Endothelial cell of umbilical vein (primary cell): ENCODE data around the gene SH2D6. TPM values are rescaled to one million over a fixed set of nuclear protein-coding genes. Genes with fewer than 3 reads are reported as not detected.

Source experiments
- BruUV-seq: library from RNA; stranded (reverse); fragments of 400-500 nt; replicated peaks from 2 replicates; lab custom pipeline; 2021; lab: Mats Ljungman, UMichigan
- CTCF ChIA-PET: fragments of 300-600, 350-600 bp; sonication (Branson Sonifier 250); formaldehyde crosslinking; loops from one replicate; lab custom pipeline; 2021; ENCODE audit warnings: antibody characterized with exemption, inconsistent platforms; lab: Charles Lee
- POLR2A ChIA-PET: fragments of 300-600, 350-600 bp; sonication (Branson Sonifier 250); formaldehyde crosslinking; loops from one replicate; lab custom pipeline; 2021; ENCODE audit warnings: antibody characterized with exemption, inconsistent platforms; lab: Charles Lee
- DNase-seq: peaks from one replicate; pipeline ENCODE4 v3.0.0-alpha.2; 2011; ENCODE audit warnings: low read depth, low spot score
- FAIRE-seq: peaks from 2 replicates; lab custom pipeline; 2011; peaks lifted over from hg19 to GRCh38; lab: Jason Lieb, UNC
- H2AFZ ChIP-seq: 2 replicates; pipeline ENCODE4 v1.6.0; 2012; ENCODE audit warnings: low read depth, low read length, control low read depth, inconsistent platforms
- H3K27ac ChIP-seq: 2 replicates; pipeline ENCODE4 v1.5.1; 2011; ENCODE audit warnings: low read depth, mild to moderate bottlenecking, control low read depth, low read length, moderate library complexity; ENCODE audit not compliant: insufficient read depth
- H3K27me3 ChIP-seq, 2 experiments: 2 replicates each; pipeline versions ENCODE4 v1.6.0 to v1.6.1; 2011; ENCODE audit warnings: low read length in 2 of 2, mixed read lengths in 1 of 2; ENCODE audit not compliant: control insufficient read depth in 2 of 2, insufficient read depth in 2 of 2
- H3K36me3 ChIP-seq, 2 experiments: 2 replicates in 1 of 2; 3 replicates in 1 of 2; pipeline ENCODE4 v1.5.1; 2011; ENCODE audit warnings: low read length in 2 of 2, mild to moderate bottlenecking in 1 of 2, moderate library complexity in 1 of 2; ENCODE audit not compliant: control insufficient read depth in 2 of 2, insufficient read depth in 2 of 2; ENCODE audit errors: extremely low read depth in 1 of 2
- H3K4me1 ChIP-seq: 3 replicates; pipeline ENCODE4 v1.5.1; 2011; ENCODE audit warnings: mild to moderate bottlenecking, low read length; ENCODE audit not compliant: control insufficient read depth, insufficient read depth; ENCODE audit errors: extremely low read depth
- H3K4me2 ChIP-seq: 2 replicates; pipeline ENCODE4 v1.6.1; 2011; ENCODE audit warnings: low read length, control low read depth, mixed read lengths; ENCODE audit not compliant: insufficient read depth
- H3K4me3 ChIP-seq, 3 experiments: fragments of 200-600 bp in 1 of 3; sonication (generic), shearing (Covaris generic) in 1 of 3; replicated peaks in 1 of 3; 2 replicates each; pipeline ENCODE4 v1.5.1; 2011 to 2016; ENCODE audit warnings: control low read depth in 3 of 3, low read length in 3 of 3, mild to moderate bottlenecking in 2 of 3, inconsistent platforms in 1 of 3, low read depth in 1 of 3, moderate library complexity in 1 of 3; ENCODE audit not compliant: insufficient read depth in 1 of 3
- H3K79me2 ChIP-seq: 2 replicates; pipeline ENCODE4 v1.6.0; 2012; ENCODE audit warnings: low read length, inconsistent platforms; ENCODE audit not compliant: control insufficient read depth, insufficient read depth
- H3K9ac ChIP-seq: replicated peaks from 2 replicates; pipeline ENCODE3; 2011; ENCODE audit warnings: low read length, control low read depth; ENCODE audit not compliant: insufficient read depth; ENCODE audit errors: extremely low read depth
- H3K9me1 ChIP-seq: replicated peaks from 3 replicates; pipeline ENCODE4 v1.6.0; 2011; ENCODE audit warnings: mild to moderate bottlenecking, low read length; ENCODE audit not compliant: control insufficient read depth, insufficient read depth; ENCODE audit errors: extremely low read depth
- H3K9me3 ChIP-seq: replicated peaks from 2 replicates; pipeline ENCODE4 v1.5.1; 2012; ENCODE audit warnings: low read length, inconsistent platforms; ENCODE audit not compliant: control insufficient read depth, insufficient read depth
- H4K20me1 ChIP-seq: replicated peaks from 2 replicates; pipeline ENCODE3; 2011; ENCODE audit warnings: mild to moderate bottlenecking, low read length; ENCODE audit not compliant: control insufficient read depth, insufficient read depth; ENCODE audit errors: extremely low read depth
- JUN ChIP-seq: IDR thresholded peaks from 2 replicates; pipeline ENCODE4 v1.6.1; 2011; ENCODE audit warnings: borderline replicate concordance, low read depth; ENCODE audit not compliant: insufficient read length, insufficient read depth
- MYC ChIP-seq: IDR thresholded peaks from one replicate; pipeline ENCODE4 v1.6.1; 2011; ENCODE audit warnings: mild to moderate bottlenecking, low read depth, low read length
- dilution Hi-C: fragments of 300-500 bp; cut with MboI; formaldehyde crosslinking; loops from one replicate; pipeline ENCODE4 v1.15.0; 2019; ENCODE audit warnings: low sequenced_read_pairs; ENCODE audit not compliant: extremely low pct_ligation_motif_present
- intact Hi-C: fragments of 100-400 bp; cut with micrococcal nuclease; formaldehyde crosslinking; loops from one replicate; pipeline ENCODE4 v1.10.0; 2022
- polyA plus RNA-seq, 4 experiments: library from polyadenylated mRNA; depleted of rRNA in 3 of 4; stranded (reverse) in 3 of 4; unstranded in 1 of 4; fragments of >200 nt; gene quantifications; 2 replicates each; pipeline versions ENCODE4 v1.2.1 to v1.2.3, GENCODE V29; 2011 to 2012; ENCODE audit warnings: missing spikeins in 1 of 4
- total RNA-seq: library from RNA; stranded (reverse); gene quantifications from 2 replicates; pipeline ENCODE4 v1.2.3, GENCODE V29; 2021
- TF ChIP-seq, protein P1 (sequence below), 2 donors: IDR thresholded peaks; 1 replicate in 1 of 2; 2 replicates in 1 of 2; pipeline ENCODE4 v1.5.1; 2011; ENCODE audit warnings: low read length in 2 of 2, mild to moderate bottlenecking in 2 of 2, moderate library complexity in 2 of 2, control low read depth in 1 of 2, inconsistent platforms in 1 of 2, low read depth in 1 of 2; ENCODE audit not compliant: insufficient read depth in 1 of 2; ENCODE audit errors: extremely low read depth in 1 of 2

Gene SH2D6
- total and polyA plus RNA-seq, 2 donors (not counting 3 experiments of a cell fraction or from before 2014, with no cell fraction given) = 0.53 TPM; not detected in 1

- intact Hi-C loops (no loop called here), dilution Hi-C loops (no loop called here)
- FAIRE-seq (peak; percentile 49), DNase-seq (peak; percentile 22)
- Histone ChIP-seq H3K36me3 (no peaks in the 10 kb centered on the region), H4K20me1 (no peaks in the 10 kb centered on the region), H2AFZ (no peak overlapping the region), H3K4me1 (no peaks in the 10 kb centered on the region), H3K27ac (no peak overlapping the region), H3K4me2 (no peak overlapping the region), H3K9me3 (no peaks in the 10 kb centered on the region), H3K4me3 (no peak overlapping the region), H3K9ac (no peak overlapping the region), H3K79me2 (no peaks in the 10 kb centered on the region), H3K27me3 (no peaks in the 10 kb centered on the region), H3K9me1 (no peaks in the 10 kb centered on the region)
- CTCF ChIA-PET = interaction anchor here (1.0 to 1.2 kb wide), 3 partner anchors 17 to 51 kb away, joined by 3 read pairs; no protein-coding TSS in a partner anchor
- no peak for TF ChIP-seq MYC
- TF ChIP-seq, protein P1, sequence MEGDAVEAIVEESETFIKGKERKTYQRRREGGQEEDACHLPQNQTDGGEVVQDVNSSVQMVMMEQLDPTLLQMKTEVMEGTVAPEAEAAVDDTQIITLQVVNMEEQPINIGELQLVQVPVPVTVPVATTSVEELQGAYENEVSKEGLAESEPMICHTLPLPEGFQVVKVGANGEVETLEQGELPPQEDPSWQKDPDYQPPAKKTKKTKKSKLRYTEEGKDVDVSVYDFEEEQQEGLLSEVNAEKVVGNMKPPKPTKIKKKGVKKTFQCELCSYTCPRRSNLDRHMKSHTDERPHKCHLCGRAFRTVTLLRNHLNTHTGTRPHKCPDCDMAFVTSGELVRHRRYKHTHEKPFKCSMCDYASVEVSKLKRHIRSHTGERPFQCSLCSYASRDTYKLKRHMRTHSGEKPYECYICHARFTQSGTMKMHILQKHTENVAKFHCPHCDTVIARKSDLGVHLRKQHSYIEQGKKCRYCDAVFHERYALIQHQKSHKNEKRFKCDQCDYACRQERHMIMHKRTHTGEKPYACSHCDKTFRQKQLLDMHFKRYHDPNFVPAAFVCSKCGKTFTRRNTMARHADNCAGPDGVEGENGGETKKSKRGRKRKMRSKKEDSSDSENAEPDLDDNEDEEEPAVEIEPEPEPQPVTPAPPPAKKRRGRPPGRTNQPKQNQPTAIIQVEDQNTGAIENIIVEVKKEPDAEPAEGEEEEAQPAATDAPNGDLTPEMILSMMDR (IDR thresholded peaks at IDR 0.05; ENCODE audit: extremely low read depth in 1 of 2, insufficient read depth in 1 of 2, low read depth in 1 of 2, low read length in 2 of 2) = no peak
- TF ChIP-seq JUN = peak; percentile 7
- POLR2A ChIA-PET = interaction anchor here (0.7 kb wide), 1 partner anchor 68 kb away, joined by 4 read pairs; the partner anchor contains the start of gene MAT2A
- no TSS peak for BruUV-seq
These were observed 52.6 kb downstream of the SH2D6 start for GRCh38 chr2:85470850-85471800.
